NCI-H774 (cell line): ENCODE measurements around the gene ARHGAP5.

Experiments
- DNase-seq: peaks from one replicate; lab custom pipeline; 2025; lab: John Stamatoyannopoulos, UW

Gene ARHGAP5

DNA sequence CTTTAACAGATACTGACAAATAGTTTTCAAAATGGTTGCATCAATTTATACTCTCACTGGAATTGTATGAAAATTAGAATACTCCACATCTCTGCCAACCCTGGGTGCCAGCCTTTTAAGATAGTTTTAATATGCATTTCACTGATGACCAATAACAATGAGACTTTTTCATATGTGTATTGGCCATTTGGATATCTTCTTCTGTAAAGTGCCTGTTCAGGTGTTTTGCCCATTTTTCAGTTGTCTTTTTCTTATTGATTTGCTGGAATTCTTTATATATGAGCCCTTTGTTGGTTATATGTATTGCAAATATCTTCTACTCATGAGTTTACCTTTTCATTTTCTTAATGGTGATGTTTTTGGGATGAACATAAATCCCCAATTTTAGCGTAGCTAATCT is 108.0 kb downstream of the ARHGAP5 start:
- DNase-seq: no peak

DNA sequence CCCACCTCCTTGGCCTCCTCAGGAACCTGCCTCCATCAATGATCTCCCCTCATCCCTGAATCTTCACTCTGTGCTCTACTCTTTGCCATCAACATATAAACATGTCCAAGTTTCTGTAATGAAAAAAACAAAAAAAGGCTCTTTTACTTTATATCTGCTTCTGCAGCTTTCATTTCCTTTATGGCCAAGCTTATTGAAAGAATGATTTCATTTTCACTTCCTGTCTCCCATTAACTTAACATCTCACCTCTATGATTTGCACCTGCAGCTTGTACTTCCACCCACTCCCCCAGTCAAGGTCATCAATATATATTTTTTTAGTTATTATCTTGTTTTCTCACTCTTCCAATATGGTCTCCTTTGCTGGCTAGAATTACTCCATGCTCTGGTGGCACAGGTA is 109.1 kb downstream of the ARHGAP5 start:
- DNase-seq: no peak

DNA sequence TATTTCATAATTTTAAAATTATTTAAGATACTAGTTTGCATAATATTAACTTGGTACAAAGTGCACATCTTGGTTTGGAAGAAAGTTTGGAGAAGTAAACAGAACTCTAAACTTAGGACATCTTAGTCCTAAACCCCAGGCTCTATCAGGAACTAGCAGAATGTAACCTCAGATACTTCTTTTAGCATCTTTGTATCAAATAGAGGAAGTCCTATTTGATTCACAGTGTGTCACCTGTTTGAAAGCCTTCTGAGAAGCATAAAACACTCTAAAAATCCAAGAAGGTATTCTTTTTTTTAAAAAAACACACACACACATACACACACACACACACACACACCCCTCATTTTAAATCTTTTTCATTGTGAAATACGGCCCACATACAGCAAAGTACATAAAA is 112.7 kb downstream of the ARHGAP5 start:
- DNase-seq: no peak

DNA sequence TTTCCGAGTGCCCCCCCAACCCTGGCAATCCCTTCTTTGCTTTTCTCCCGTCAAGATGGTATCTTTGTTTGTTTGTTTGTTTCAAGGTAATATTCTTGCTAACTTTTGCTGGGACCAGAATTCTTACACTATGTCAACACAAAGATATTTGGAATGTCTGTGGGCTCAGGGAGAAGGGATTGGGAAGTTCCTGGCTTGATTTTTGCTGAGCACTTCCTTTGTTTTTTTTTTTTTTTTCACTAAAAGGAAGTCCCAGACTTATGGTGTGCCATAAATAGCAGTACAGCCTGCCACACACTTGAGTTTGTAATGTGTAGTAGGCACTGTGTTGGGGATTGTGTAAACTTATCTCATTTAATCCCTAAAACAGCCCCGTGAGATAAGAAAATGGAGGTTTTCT is 113.6 kb downstream of the ARHGAP5 start:
- no peak for DNase-seq

GRCh38 chr14:32192712-32193373 is 115.7 kb downstream of the ARHGAP5 start:
- DNase-seq: no peak

- DNase-seq: no peak
Observed at GRCh38 chr14:32193532-32193931, 116.4 kb downstream of the ARHGAP5 start.

GRCh38 chr14:32195636-32196035 is 118.5 kb downstream of the ARHGAP5 start:
- DNase-seq: no peak

- DNase-seq: no peak
Observed at GRCh38 chr14:32197919-32198318, 120.8 kb downstream of the ARHGAP5 start.

DNA sequence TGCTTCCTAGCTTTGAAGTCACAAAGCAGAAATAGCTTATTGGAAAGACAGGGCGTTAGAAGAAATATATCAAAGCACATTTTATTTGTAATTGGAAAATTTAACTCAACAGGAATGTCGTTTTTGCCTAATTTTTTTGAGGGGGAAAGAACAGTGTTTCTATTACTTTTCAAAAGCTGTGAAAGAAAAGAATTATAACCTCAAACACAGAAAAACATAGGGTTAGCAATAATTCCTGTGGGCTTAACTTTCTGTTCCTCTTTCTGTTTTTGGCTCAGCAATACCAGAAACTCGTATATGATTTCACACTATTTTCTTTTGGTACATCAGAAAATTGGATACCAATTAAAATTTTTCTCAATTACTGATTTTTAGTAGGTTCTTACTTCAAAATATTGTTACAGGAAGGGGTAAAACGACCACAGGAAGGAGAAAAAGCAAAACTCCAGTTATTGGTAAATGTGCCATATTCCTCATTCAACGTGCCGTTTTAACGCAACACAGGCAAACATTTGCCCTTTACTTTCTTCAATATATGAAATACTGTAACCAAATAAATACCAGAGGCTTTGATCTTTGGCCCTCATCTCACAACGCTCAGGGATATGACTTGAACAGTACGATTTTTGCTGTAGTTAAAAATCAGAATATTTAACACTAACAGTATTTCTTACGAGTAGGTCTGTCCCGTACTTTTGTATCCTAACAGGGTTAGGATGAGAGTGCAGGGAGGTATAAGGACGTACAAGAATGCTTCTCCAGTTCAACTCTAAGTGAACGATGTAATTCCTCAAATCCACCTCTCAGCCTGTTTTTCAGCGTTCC is 123.5 kb downstream of the ARHGAP5 start:
- DNase-seq: no peak

GRCh38 chr14:32201193-32201815 is 124.2 kb downstream of the ARHGAP5 start:
- peak; percentile 93 for DNase-seq

- DNase-seq: peak; percentile 69
Observed at GRCh38 chr14:32201816-32202490, 124.8 kb downstream of the ARHGAP5 start, which contains the start of gene RNU6-7. TSS of gene RNU6-7 (plus strand) at chr14:32202045.

DNA sequence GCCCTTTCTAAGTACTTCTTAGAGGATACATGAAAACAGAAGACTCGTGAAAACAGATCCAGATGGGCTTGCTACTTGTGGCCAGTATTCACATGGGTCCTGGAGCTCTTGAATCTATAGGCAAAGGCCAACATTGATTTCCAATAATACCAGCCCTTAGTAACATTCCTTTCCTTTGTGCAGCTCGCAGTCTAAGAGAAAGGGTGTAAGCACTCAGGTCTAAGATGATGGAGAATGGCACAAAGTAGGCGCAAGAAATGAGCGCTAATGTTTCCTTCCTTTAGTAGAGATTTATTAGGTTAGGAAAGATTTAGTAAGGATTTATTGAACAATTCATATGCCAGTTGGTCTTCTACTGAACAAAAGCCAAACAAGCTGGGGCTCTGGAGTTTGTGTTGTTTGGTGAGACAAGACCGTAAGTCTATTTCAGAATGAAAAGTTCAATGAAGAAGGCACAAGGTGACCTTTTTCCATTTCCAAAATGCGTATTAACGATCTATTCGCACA is 125.4 kb downstream of the ARHGAP5 start:
- peak; percentile 48 for DNase-seq

- DNase-seq: peak; percentile 94
Observed at GRCh38 chr14:32202998-32203882, 126.1 kb downstream of the ARHGAP5 start, which contains the start of gene RNU6-8. TSS of gene RNU6-8 (minus strand) at chr14:32203269.

- no peak for DNase-seq
Observed at GRCh38 chr14:32203928-32204357, 126.8 kb downstream of the ARHGAP5 start.

DNA sequence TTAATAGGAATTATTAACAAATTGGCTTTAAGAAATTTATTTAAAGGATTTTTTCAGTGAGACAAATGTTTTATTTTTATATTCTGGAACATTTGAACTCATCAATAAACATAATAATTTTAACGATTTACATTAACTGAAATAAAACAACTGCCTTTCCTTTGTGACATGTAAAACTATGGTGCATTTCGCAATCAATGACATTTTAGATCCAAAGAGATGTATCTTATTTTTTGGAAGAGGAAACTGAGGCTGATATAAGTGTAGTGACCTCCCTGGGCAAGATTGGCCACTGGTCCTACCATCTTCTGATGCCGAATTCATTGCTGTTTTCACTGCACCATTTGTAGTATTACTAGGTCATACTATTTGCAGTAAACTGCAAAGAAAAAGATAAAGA is 128.4 kb downstream of the ARHGAP5 start:
- DNase-seq: no peak

GRCh38 chr14:32205984-32206383 is 128.9 kb downstream of the ARHGAP5 start:
- no peak for DNase-seq

- DNase-seq: no peak
Observed at GRCh38 chr14:32206552-32206951, 129.4 kb downstream of the ARHGAP5 start.

DNA sequence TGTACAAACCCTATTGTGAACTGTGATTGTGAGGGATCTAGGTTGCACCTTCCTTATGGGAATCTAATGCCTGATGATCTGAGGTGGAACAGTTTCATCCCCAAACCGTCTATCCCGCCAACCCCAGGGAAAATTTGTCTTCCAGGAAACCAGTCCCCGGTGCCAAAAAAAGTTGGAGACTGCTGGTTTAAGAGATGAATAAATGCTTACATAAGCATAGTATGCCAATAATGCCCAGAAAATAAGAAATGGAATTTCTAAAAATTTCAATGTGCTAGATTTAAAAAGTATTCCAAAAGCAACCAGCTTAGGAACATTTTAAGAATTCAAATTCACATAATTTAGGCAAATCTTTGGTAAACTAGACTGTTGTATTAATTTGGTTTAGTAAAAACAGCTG is 131.4 kb downstream of the ARHGAP5 start:
- DNase-seq: no peak
